HG03159 (cell line): Measurements from ENCODE around the gene RNFT2.

Source experiments
- ATAC-seq: cut with Tn5 transposase; IDR thresholded peaks from one replicate; pipeline ENCODE4 v1.9.1; 2021; ENCODE audit warnings: mild to moderate bottlenecking, moderate library complexity; ENCODE audit not compliant: unreplicated experiment

Gene RNFT2

DNA sequence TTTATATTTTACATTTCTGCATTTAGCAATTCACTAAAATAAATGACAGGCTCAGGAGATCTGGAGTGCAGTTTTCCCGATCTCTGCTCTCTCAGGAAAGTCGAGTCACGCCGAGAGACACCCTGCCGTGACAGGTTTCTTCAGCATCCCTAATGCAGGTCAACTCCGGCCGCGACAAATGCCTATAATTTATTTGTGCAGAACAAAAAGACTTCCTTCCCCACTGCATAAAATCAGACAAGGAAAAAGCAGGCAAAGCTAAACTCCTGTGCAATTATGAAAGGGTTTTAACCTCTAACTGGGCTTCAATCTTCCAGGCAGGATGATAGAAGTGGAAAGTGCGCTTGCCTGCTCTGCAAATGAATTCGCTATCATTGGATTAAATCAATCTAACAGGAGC lies 28.3 kb upstream of the RNFT2 start:
- ATAC-seq = no peak

DNA sequence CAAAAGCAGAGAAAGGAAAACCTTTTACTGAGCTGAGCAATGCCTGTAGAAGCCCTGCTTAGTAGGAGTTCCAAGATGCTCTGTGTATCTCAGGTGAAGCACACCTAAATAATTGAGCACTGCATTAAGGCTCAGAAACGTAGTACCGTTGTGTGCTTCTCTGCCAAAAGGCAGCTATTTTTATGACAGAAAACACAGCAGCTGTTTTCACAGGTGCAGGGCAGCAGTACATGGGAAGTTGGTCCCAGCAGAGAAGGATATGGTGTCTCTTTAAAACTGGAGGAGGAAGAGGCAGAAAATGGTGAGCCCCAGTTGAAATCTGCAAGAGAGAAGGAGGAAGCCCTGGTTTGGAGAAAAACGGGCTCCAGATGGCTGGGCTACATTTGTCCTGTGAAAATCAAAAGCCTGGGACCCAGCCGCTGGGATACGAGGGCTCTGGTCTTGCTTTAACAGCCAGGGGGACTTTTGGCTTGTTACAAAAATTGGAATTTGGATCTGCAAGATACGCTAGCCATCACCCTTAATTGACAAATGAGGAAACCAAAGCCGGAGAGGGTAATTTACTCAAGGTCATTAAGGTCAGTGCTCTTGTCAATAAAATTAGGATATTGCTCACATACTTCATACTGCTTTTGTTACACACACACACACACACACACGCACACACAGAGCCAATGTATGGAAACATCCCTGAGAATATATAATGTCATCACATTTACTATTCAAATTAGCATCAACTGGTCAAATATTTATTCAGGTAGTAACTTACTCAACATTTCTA lies 27.6 kb upstream of the RNFT2 start:
- no peak for ATAC-seq

DNA sequence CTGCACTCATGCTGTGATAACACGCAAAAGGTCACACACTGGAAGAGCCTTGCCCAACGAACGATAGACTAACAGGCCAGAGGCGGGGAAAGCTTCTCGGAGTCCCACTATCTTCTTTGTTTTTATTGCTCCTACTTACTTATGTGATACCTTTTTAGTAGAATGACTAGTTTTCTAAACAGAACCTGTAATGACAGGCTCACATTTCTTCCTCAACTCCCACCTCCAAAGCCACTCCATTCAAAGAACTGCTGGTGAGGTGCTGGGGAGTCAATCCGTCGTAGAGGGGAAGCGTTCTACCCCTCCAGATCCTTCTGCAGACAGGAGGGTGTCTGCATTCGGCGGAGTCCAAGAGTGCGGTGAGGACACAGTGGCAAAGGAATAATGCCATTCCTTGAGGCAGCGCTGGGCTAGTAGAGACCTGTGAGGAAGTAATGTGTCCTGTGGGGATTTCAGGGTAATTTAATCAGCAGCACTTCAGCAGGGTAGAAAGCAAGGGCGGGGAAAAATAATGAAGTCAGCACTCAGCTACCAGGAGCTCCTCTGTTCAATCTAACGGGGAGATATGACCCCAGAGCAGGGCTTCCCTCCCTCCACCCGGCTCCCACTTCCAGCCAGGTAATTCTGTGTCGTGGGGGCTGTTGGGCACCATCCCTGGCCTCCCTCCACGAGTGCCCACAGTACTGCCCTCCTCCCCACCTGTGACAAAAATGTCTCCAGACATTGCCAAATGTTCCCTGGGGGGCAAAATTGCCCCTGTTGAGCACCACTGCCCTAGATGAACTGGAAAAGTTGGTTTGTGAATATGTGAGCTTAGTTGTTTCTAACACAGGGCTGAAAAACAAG lies 25.4 kb upstream of the RNFT2 start:
- no peak for ATAC-seq

GRCh38 chr12:116713527-116713926 lies 24.6 kb upstream of the RNFT2 start:
- no peak for ATAC-seq

DNA sequence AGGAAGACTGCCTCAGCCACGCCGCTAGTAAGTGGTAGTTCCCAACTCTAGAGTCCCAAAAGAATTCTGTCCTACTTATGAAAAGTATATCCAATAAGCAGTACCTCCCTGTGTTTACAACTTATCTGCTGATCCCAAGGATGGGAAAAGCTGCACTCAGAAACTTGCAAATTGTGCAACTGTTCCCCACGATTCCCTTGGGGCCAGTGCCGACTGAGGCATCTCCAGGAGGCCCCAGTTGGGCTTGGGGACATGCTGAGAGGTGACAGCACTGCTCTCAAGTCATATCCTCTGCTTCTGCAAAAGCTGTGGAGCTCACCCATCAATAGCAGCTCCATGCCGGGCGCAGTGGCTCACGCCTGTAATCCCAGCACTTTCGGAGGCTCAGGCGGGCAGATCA lies 23.9 kb upstream of the RNFT2 start:
- no peak for ATAC-seq

- no peak for ATAC-seq
Observed at GRCh38 chr12:116717466-116718437, 20.4 kb upstream of the RNFT2 start.

GRCh38 chr12:116718655-116719454 lies 19.3 kb upstream of the RNFT2 start:
- no peak for ATAC-seq

DNA sequence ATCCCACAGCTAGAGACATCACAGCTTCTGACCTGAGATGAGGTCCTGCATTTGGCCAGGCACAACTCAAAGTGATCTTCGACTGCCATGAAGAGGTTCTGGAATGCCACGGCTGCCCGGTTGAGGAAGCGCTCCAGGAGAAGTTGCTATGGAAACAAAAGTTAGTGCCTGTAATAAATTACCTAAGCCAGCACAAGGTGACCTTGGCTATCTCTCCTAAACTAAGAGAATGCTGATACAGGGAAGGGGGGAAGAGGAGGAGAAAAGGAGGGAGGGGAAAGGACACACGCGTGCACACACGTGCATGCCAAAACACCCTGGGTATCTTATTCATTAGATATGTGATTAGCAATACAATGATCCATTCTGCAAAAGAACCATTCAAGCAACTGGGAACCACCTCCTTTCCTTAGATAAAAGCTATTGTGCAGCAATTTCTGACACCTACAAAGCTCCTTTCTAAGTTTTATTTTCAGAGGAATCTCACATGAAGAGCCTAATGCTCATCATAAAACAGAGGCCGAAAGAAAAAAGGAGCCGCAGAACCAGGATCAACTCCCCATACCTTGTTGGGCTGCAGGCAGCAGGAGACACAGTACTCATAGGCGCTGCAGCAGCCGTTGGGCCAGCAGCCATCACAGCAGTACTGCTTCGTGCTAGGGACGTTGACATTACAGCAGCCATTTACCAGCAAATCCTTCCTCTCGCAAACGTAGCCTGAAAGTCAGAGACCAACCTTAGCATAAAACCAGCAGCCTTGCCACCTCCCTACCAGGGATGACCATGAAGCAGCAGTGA lies 18.2 kb upstream of the RNFT2 start:
- ATAC-seq = no peak

GRCh38 chr12:116722245-116722644 lies 15.9 kb upstream of the RNFT2 start:
- no peak for ATAC-seq

DNA sequence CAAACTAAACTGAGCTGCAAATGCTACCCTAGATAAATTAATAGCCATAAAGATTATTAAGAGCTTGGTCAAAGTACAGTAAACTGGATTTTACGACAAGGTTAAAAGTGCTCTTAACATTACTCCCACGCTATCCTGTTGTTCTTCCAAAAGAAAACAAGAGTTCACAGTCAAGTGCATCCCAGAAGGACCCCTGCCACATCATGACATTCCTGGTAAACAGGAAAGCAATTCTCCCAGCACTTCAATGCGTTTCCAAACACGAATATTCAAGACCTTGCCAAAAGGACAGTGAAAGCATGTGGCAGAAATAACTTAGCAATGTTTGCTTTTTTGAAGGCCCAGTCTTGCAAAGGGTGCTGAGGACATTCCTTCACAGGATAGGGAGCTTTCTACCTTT lies 11.4 kb upstream of the RNFT2 start:
- no peak for ATAC-seq

GRCh38 chr12:116727261-116727660 lies 10.9 kb upstream of the RNFT2 start:
- ATAC-seq = no peak

DNA sequence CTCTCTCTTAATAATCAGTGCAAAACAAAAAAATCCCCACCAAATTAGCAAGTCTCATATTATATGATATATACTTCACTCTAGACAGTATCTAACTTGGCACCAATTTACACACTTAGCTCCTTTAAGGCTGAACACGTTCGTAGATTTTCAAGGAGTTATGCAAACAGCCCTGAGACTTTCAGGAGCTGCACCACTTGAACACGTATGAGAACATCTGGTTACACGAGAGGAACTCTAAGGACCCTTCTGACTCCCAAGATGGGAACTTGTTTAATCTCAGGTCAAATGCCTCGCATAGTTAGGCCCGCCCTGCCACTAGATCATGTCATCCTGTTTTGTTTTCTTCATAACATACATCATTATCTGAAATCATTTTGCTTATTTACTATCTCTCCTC lies 10.2 kb upstream of the RNFT2 start:
- ATAC-seq = no peak

GRCh38 chr12:116731801-116732200 lies 6.3 kb upstream of the RNFT2 start:
- no peak for ATAC-seq

- no peak for ATAC-seq
Observed at GRCh38 chr12:116734156-116734768, 3.9 kb upstream of the RNFT2 start.

- ATAC-seq = no peak
Observed at GRCh38 chr12:116735084-116735483, 3.0 kb upstream of the RNFT2 start.

DNA sequence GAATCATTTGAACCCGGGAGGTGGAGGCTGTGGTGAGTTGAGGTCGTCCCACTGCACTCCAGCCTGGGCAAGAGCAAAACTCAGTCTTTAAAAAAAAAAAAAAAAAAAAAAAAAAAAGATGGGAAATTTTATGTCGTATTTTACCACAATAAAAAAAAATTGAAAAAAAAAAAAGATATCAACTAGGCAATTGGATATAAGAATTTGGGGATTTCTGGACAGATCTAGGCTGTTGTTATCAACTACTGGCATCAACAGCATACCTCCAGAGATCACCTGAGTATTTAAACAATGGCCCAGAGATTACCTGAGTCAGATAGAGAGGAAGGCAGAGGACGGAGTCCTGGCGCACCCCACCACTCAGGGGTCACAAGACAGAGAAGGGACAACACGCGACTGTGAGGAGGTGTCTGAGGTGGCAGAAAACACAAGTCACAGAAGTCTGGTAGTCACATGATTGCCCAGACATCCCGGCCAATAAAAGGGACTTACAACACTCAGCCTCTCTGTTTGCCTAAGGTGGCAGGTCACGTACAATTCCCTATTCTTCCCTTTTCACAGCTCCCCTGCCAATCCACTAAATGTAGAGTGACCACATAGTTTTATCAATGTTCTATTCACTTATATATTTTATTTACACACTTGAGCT lies 2.0 kb upstream of the RNFT2 start:
- no peak for ATAC-seq

DNA sequence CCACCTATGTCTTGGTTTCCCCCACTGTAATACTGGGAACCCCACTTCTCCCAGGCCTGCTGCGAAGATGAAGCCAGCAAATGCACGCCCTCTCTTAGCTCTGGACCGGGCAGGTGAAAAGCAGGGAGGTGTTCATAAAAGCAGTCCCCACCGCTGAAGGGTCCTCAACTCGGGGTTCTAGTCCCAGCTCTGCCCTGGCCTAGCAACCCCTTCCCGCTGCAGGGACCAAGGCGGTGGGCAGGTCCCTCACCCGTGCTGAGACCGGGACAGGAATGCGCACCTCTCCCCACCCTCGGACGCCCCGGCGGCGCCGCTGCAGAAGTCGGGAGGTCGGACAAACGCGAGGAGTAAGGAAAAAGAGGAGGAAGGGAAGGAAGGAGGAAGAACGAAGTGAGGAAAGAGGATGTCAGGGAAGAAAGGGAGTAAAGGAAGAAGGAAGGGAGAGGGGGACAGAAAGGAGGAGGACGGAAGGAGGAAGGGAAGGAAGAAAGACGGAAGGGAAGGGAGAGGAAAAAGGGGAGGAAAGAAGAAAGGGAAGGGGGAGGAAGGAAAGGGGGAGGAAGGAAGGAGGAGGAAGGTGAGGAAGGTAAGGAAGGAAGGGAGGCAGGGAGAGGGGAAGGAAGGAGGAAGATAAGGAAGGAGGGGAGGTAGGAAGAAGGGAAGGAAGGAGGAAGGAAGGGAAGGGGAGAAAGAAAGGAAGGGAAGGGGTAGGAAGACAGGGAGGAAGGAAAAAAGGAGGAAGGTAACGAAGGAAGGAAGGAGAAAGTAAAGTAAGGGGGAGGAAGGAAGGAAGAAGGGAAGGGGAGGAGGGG lies 947 bp upstream of the RNFT2 start:
- no peak for ATAC-seq
